Stimulated activated CD4-positive, alpha-beta T cell treated with anti-CD3 and anti-CD28 coated beads, Interleukin-4, amount 100 ng/mL, for 48 hours (primary cell): ENCODE results near the gene SACM1L.

Experiments
- DNase-seq, 2 donors: peaks; one replicate each; pipeline ENCODE4 v3.0.0-alpha.2; 2020; ENCODE audit warnings: low read depth in 2 of 2

The SACM1L gene

GRCh38 chr3:45786801-45787495 lies 97.8 kb downstream of the SACM1L start:
- DNase-seq, result no peak

GRCh38 chr3:45787551-45787950 lies 98.4 kb downstream of the SACM1L start:
- DNase-seq, result no peak

DNA sequence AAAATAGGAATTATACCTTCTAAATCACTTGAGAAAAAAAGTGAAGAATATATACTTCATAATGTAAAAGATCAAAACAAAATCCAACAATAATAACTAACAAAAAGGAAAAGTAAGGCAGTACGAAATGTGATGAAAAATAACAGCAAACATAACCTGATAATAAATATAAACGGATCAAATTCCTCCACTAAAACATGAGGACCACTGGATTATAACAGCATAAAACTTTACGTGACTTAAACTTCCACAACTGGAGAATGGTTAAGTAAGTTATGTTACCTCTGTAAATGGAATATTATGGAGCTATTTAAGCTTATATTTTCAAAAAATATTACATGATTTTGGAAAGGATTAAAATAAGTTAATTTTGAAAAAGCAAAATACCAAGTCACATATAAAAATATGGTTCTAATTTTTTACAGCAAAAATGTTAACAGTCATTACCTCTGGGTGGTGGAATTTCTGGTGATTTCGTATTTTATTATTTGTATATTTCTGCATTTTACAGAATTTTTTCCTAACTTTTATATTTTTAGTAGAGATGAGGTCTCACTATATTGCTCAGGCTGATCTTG lies 100.1 kb downstream of the SACM1L start:
- DNase-seq, result no peak

- no peak for DNase-seq
Measured at GRCh38 chr3:45790596-45790995, 101.4 kb downstream of the SACM1L start.

GRCh38 chr3:45792036-45792435 lies 102.8 kb downstream of the SACM1L start:
- no peak for DNase-seq

- no peak for DNase-seq
Measured at GRCh38 chr3:45792516-45793172, 103.4 kb downstream of the SACM1L start.

- DNase-seq, result no peak
Measured at GRCh38 chr3:45793482-45794176, 104.4 kb downstream of the SACM1L start.

GRCh38 chr3:45794177-45794560 lies 105.0 kb downstream of the SACM1L start:
- no peak for DNase-seq

GRCh38 chr3:45794660-45795059 lies 105.5 kb downstream of the SACM1L start:
- no peak for DNase-seq
